ENCODE measurements around the gene GPR107.

The GPR107 gene

DNA sequence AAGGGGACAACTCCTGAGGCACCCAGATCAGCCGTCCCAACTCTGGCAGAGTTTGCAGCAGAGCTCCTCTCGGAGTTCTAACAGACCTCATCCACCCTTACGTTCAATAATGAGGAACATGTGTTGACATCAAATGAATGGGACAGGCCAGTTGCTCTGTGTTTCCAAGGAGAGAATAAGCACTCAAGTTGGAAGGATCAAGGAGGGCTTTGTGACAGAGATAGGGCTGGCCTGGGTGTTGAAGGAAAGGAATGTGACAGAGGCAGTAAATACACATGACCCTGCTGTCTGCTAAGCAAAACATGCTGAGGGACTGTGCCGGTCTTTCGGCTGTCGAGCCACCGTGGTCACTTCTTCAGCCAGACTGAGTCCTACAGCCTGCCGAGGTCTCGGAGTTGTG lies 48.2 kb downstream of the GPR107 start:
- Histone ChIP-seq H3K4me1 (ENCODE audit: control insufficient read depth, insufficient read depth, low read length) (peaks cover 4% of the 10 kb centered on the region), H3K4me2 (ENCODE audit: low read length) (no peak overlapping the region), H3K27me3 (ENCODE audit: control insufficient read depth, insufficient read depth, low read length) (no peaks in the 10 kb centered on the region), H3K9me3 (replicated peaks; ENCODE audit: low read length) (no peaks in the 10 kb centered on the region), H3K4me3 (ENCODE audit: low read length) (no peak overlapping the region), H3K36me3 (ENCODE audit: insufficient read depth, low read length) (peaks cover 68% of the 10 kb centered on the region), H3K9ac (ENCODE audit: low read depth, low read length) (no peak overlapping the region)

DNA sequence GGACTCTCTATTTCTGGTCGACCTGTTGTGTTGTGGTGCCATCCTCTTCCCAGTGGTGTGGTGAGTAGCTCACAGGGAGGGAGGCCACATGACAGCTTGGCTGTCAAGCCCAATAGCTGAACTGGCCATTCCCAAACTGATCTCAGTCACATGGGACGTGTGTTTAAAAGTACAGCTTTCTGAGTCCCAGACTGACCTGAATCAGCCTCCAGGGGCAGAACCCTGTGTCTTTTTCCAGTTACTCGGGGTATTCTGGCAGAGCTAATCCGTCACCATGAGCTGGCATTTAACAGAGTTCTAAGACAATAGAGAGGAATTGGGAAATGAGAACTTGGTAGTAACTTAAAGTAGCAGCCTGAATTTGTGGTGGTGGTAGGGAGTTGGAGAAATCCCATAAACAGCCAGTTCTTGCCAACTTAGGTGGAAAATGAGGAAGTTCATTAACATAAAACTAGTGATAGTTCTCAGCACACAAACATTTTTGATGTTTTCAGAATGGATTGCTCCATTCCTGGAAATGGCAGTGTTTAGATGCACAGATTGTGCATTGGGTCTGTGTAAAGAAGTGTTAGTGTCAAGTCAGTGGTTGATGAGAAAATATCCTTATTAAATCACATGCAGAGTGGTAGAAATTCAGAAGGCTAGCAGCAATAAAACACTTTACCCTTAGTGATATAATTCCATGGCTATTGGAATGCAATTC lies 50.9 kb downstream of the GPR107 start:
- Histone ChIP-seq H3K9ac (ENCODE audit: low read depth, low read length) (no peak overlapping the region), H3K27me3 (ENCODE audit: control insufficient read depth, insufficient read depth, low read length) (no peaks in the 10 kb centered on the region), H3K36me3 (ENCODE audit: insufficient read depth, low read length) (peaks cover 71% of the 10 kb centered on the region), H3K4me3 (ENCODE audit: low read length) (no peak overlapping the region), H3K4me2 (ENCODE audit: low read length) (no peak overlapping the region), H3K9me3 (replicated peaks; ENCODE audit: low read length) (no peaks in the 10 kb centered on the region), H3K4me1 (ENCODE audit: control insufficient read depth, insufficient read depth, low read length) (peaks cover 9% of the 10 kb centered on the region)

DNA sequence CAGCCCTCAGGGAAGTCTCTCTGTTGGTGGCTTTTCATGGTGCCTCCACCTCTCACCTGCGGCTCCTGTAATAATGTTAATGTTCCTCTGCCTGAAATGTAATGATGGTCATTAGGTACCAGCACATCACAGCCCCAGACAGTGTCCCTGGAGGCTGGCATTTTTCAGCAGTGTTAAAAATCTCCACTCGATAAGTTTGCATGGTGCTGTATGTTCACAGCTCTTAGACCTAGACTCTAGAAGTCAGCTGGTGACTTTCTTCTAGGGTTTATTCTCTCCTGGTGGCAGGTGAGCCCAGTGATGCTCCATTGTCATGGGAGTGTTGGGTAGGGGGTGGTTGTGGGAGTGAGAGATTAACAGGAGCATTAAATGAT lies 53.1 kb downstream of the GPR107 start:
- Histone ChIP-seq H3K4me3 (ENCODE audit: low read length) (no peak overlapping the region), H3K36me3 (ENCODE audit: insufficient read depth, low read length) (peaks cover 68% of the 10 kb centered on the region), H3K9ac (ENCODE audit: low read depth, low read length) (no peak overlapping the region)

DNA sequence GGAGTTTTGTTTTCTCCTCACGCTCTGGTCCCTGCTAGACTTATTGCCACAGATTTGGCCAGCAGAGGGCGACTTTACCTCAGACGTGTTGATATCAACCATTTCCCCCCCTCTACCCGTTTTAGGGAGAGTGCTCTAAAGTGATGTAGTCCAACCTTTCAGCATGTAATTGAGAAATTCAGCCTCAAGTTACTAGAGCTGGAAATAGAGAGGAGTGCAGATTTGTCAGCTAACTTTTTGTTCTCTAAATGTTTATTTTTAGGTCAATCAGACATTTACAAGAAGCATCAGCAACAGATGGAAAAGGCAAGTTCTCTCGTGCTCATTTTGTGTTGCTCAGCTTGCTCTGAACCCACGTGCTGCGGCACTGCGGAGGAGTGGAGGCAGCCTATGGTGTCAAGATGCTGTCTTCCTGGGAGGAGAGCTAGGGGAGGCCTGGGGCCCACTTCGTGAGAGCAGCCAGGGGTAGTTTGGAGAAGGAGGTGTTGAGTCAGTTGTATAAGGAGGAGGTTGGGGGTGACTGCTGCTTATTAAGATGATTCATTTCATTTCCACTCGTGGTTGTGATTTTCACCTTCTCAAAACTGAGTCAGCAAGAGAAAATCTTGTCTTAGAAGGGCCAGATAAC lies 53.6 kb downstream of the GPR107 start:
- Histone ChIP-seq H3K4me1 (ENCODE audit: control insufficient read depth, insufficient read depth, low read length) (peaks cover 18% of the 10 kb centered on the region), H3K27me3 (ENCODE audit: control insufficient read depth, insufficient read depth, low read length) (no peaks in the 10 kb centered on the region), H3K9me3 (replicated peaks; ENCODE audit: low read length) (no peaks in the 10 kb centered on the region), H3K4me3 (ENCODE audit: low read length) (no peak overlapping the region), H3K9ac (ENCODE audit: low read depth, low read length) (no peak overlapping the region), H3K36me3 (ENCODE audit: insufficient read depth, low read length) (peaks cover 68% of the 10 kb centered on the region), H3K4me2 (ENCODE audit: low read length) (no peak overlapping the region)

More for the DNA sequence above, 53.1 kb downstream of the GPR107 start:
- Histone ChIP-seq H3K4me2 (ENCODE audit: low read length) (no peak overlapping the region), H3K9me3 (replicated peaks; ENCODE audit: low read length) (no peaks in the 10 kb centered on the region), H3K4me1 (ENCODE audit: control insufficient read depth, insufficient read depth, low read length) (peaks cover 18% of the 10 kb centered on the region), H3K27me3 (ENCODE audit: control insufficient read depth, insufficient read depth, low read length) (no peaks in the 10 kb centered on the region)

DNA sequence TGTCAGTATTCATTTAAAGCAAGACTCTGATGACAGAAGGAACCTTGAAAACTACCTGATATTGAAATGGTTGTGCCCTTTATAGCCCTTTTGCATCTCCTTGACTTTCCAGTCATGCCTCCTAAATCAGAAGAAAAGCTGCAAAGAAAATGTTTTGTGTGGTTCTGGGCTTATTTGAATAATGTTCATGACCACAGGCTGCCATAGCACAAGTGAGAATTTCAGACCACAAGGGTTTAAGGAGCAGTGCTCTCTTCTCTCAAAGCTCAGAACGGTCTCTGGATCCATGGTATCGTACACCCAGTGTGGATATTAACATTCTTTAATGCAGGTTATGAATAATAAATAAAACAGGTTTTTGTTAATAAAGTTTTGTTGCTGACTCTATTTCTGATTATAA lies 54.2 kb downstream of the GPR107 start:
- no peak overlapping the region for H3K4me2 ChIP-seq (ENCODE audit: low read length)
- no peaks in the 10 kb centered on the region for H3K27me3 ChIP-seq (ENCODE audit: control insufficient read depth, insufficient read depth, low read length)
- H3K9me3 ChIP-seq (replicated peaks; ENCODE audit: low read length) = no peaks in the 10 kb centered on the region
- H3K4me3 ChIP-seq (ENCODE audit: low read length) = no peak overlapping the region
- peaks cover 65% of the 10 kb centered on the region for H3K36me3 ChIP-seq (ENCODE audit: insufficient read depth, low read length)
- no peak overlapping the region for H3K9ac ChIP-seq (ENCODE audit: low read depth, low read length)
- H3K4me1 ChIP-seq (ENCODE audit: control insufficient read depth, insufficient read depth, low read length) = peaks cover 18% of the 10 kb centered on the region

DNA sequence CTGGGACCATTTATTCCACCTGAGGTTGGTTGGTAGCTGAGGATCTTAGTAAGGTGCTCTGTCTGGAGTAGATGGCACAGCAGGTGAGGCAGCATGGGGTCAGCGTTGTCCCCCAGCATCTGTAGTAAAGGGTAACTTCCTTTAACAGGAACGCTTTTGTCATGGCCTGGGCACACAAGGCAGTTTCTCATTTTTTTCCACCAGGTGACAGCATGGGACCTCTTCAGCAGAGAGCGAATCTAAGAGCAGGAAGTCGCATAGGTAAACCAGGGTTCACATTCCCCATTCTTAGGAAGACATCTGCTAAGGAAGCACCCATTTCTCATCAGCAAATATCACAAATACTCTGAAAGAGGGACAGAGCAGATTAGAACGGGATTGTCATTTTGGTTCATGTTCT lies 56.5 kb downstream of the GPR107 start:
- no peak overlapping the region for H3K9ac ChIP-seq (ENCODE audit: low read depth, low read length)
- H3K9me3 ChIP-seq (replicated peaks; ENCODE audit: low read length) = no peaks in the 10 kb centered on the region
- peaks cover 51% of the 10 kb centered on the region for H3K36me3 ChIP-seq (ENCODE audit: insufficient read depth, low read length)
- H3K4me1 ChIP-seq (ENCODE audit: control insufficient read depth, insufficient read depth, low read length) = peaks cover 14% of the 10 kb centered on the region
- H3K4me3 ChIP-seq (ENCODE audit: low read length) = no peak overlapping the region
- H3K4me2 ChIP-seq (ENCODE audit: low read length) = no peak overlapping the region
- no peaks in the 10 kb centered on the region for H3K27me3 ChIP-seq (ENCODE audit: control insufficient read depth, insufficient read depth, low read length)

DNA sequence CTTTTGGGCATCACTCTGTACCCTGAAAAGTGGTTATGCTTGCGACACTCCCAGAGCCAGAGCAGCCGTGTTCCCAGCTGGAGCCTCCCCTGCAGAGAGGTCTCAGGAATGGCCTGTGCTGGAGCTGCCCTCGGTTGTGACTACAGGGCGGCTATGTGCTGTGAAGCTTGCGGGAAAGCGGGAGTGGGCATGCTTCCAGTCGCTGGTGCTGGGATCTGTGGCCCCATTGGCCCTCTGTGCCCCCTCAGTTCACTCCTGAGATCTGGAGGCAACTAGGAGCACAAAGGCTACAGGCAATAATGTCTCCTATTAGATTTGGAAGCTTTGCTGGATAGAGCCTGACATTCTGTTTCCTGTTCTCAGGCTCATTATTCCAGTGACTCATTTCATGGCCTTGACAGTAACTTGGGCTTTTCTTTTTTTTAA lies 56.9 kb downstream of the GPR107 start:
- Histone ChIP-seq H3K4me2 (ENCODE audit: low read length) (no peak overlapping the region), H3K9me3 (replicated peaks; ENCODE audit: low read length) (no peaks in the 10 kb centered on the region), H3K4me1 (ENCODE audit: control insufficient read depth, insufficient read depth, low read length) (peaks cover 14% of the 10 kb centered on the region), H3K9ac (ENCODE audit: low read depth, low read length) (no peak overlapping the region), H3K4me3 (ENCODE audit: low read length) (no peak overlapping the region), H3K36me3 (ENCODE audit: insufficient read depth, low read length) (peaks cover 48% of the 10 kb centered on the region), H3K27me3 (ENCODE audit: control insufficient read depth, insufficient read depth, low read length) (no peaks in the 10 kb centered on the region)

DNA sequence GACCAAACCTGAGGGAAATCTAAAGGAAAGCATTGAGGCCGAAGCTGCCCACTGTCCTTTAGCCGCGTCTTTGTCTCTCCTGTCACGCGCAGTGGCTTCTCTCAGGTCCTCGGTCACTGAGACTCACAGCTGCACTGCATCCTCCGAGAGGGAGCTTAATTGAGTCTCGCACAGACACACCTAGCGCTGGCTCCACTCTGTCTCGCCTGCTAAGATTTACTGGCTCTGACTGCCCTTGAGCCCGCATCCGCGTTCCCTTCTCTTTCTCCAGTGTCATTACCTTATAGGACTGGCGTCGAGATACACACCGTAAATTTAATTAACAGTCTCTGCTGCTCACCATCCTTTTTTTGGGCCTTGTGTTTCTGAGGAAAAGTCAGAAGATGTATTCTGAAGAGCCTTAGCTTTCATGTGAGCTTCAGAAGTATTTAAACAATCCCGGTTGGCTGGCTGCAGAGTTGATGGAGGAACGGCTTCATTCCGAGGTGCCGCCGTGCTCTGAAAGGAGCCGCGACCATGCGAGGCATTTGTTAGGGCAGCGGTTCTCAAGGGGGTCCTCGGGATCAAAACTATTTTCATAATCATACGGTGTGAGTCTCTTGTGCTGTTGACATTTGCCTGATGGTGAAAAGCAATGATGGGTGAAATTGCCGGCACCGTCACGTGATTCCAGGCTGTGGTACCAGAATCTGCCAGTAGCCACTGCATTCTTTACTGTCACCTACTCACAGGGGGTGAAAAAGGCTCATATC lies 58.3 kb downstream of the GPR107 start:
- Histone ChIP-seq H3K4me1 (ENCODE audit: control insufficient read depth, insufficient read depth, low read length) (peaks cover 14% of the 10 kb centered on the region), H3K36me3 (ENCODE audit: insufficient read depth, low read length) (peaks cover 49% of the 10 kb centered on the region), H3K4me3 (ENCODE audit: low read length) (no peak overlapping the region), H3K27me3 (ENCODE audit: control insufficient read depth, insufficient read depth, low read length) (no peaks in the 10 kb centered on the region), H3K9ac (ENCODE audit: low read depth, low read length) (no peak overlapping the region), H3K4me2 (ENCODE audit: low read length) (no peak overlapping the region), H3K9me3 (replicated peaks; ENCODE audit: low read length) (no peaks in the 10 kb centered on the region)

DNA sequence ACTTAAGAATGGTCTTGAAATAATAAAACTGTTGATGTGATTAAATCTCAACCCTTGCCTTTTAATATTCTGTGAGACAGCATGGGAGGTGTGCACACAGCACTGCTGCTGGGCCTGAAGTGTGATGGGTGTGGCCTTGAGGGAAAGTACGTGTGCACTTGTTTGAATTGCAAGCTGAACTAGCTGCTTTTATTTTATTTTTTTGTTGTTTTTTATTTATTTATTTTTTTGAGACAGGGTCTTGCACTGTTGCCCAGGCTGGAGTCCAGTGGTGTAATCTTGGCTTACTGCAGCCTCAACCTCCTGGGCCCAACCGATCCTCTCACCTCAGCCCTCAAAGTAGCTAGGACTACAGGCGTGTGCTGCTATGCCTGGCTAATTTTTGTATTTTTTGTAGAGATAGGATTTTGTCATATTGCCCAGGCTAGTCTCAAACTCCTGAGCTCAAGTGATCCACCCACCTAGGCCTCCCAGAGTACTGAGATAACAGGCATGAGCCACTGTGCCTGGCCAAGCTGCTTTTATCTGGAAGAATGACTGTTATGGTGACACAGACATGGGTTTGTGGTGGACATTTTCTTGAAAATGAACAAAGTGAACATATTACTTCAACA lies 58.9 kb downstream of the GPR107 start:
- H3K4me1 ChIP-seq (ENCODE audit: control insufficient read depth, insufficient read depth, low read length) = peaks cover 16% of the 10 kb centered on the region
- H3K27me3 ChIP-seq (ENCODE audit: control insufficient read depth, insufficient read depth, low read length) = no peaks in the 10 kb centered on the region
- H3K9ac ChIP-seq (ENCODE audit: low read depth, low read length) = no peak overlapping the region
- H3K4me3 ChIP-seq (ENCODE audit: low read length) = no peak overlapping the region
- no peak overlapping the region for H3K4me2 ChIP-seq (ENCODE audit: low read length)
- no peaks in the 10 kb centered on the region for H3K9me3 ChIP-seq (replicated peaks; ENCODE audit: low read length)
- peaks cover 44% of the 10 kb centered on the region for H3K36me3 ChIP-seq (ENCODE audit: insufficient read depth, low read length)

DNA sequence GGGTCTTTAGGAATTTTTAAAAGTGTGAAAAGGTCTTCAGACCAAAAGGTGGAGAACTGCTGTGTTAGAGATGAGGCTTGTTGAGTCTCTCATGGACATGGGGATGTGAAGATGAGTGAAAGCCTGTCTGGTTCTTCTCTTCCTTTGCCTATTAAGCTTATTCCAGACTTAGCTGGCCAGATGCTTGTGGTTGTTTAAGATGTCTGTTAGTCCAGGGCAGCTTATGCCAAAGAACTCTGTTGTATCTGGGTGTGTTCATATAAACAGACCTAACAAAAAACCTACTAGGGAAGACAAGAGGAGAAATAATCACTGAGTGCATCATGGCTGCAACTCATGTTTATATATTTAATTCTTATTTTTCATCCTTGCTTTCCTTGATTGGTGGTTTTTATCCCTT lies 61.0 kb downstream of the GPR107 start:
- Histone ChIP-seq H3K4me1 (ENCODE audit: control insufficient read depth, insufficient read depth, low read length) (peaks cover 34% of the 10 kb centered on the region), H3K27me3 (ENCODE audit: control insufficient read depth, insufficient read depth, low read length) (no peaks in the 10 kb centered on the region), H3K36me3 (ENCODE audit: insufficient read depth, low read length) (peaks cover 38% of the 10 kb centered on the region), H3K9me3 (replicated peaks; ENCODE audit: low read length) (no peaks in the 10 kb centered on the region), H3K4me2 (ENCODE audit: low read length) (no peak overlapping the region), H3K9ac (ENCODE audit: low read depth, low read length) (no peak overlapping the region), H3K4me3 (ENCODE audit: low read length) (no peak overlapping the region)

DNA sequence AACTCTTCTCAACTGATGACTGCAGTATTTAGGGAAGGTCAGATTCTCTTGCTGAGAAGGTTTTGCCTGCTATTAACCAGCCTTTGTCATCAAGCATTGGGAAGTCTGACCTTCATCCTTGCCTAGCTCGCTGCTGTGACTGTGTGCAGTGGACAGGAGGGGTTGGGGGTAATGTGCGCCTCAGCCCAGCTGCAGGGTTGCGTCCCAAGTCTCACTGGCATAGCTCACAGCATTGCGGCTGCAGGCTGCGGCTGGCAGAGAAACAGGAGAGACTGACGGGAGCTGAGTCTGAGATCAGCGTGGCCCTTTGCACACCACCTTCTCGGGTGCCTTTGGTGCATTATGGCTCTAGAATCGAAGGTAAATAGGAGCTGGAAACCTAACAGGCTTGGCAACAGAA lies 62.6 kb downstream of the GPR107 start:
- Histone ChIP-seq H3K4me3 (ENCODE audit: low read length) (no peak overlapping the region), H3K9ac (ENCODE audit: low read depth, low read length) (no peak overlapping the region), H3K27me3 (ENCODE audit: control insufficient read depth, insufficient read depth, low read length) (no peaks in the 10 kb centered on the region), H3K36me3 (ENCODE audit: insufficient read depth, low read length) (peaks cover 37% of the 10 kb centered on the region), H3K4me1 (ENCODE audit: control insufficient read depth, insufficient read depth, low read length) (peaks cover 25% of the 10 kb centered on the region), H3K4me2 (ENCODE audit: low read length) (no peak overlapping the region), H3K9me3 (replicated peaks; ENCODE audit: low read length) (no peaks in the 10 kb centered on the region)
